Hematopoietic multipotent progenitor cell treated with erythropoietin and hydrocortisone succinate and interleukin-3 and kit ligand, for 4 days (in vitro differentiated cells): ENCODE measurements around the gene MYO6.

ENCODE experiments used
- DNase-seq: peaks from one replicate; pipeline ENCODE4 v3.0.0-alpha.2; 2015

MYO6 gene

DNA sequence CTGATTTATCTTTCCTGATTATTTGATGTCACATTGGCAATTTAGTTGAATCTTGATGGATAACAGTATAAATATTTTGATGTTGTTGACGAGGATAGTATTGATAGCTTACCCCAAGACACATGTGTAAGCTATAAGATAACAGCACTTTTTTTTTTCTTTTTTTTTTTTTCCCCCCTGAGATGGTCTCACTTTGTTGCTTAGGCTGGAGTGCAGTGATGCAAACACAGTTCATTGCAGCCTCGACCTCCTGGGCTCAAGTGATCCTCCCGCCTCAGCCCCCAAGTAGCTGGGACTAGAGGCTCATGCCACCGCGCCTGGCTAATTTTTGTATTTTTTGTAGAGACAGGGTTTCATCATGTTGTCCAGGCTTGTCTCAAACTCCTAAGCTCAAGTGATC is 21.8 kb downstream of the MYO6 start:
- DNase-seq = no peak

DNA sequence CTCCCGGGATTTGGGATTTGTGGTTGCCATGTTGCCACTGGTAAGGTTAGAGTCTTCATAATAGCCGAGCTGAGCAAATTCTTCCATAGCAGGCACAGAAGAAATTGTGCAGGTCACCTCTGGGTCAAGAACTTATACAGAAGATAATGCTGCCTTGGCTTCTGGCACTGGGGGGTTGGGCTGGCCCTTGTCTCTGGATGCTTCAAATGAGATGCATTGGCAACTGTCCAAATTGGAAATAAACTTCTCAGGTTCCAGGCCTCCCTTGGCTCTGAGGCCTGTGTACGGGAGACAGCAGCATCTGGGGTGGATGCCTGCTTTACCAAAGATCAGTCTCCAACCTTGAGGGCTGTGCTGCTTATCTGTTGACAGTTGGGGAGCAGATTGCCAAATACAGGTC is 26.2 kb downstream of the MYO6 start:
- DNase-seq = no peak

DNA sequence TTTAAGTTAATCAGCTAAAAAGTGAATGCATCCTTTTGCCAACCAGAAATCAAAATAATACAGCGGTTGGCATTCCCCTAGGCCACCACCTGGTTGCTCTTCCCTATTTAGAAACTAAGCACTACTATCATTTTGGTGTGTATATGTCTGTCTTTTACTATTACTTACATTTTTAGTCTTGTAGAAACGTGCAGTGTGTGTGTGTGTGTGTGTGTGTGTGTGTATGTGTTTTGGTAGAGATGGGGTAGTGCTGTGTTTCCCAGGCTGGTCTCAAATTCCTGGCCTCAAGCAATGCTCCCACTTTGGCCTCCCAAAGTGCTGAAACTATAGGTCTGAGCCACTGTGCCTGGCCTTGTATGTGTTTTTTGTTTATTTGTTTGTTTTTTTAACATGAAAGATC is 27.4 kb downstream of the MYO6 start:
- DNase-seq = no peak

DNA sequence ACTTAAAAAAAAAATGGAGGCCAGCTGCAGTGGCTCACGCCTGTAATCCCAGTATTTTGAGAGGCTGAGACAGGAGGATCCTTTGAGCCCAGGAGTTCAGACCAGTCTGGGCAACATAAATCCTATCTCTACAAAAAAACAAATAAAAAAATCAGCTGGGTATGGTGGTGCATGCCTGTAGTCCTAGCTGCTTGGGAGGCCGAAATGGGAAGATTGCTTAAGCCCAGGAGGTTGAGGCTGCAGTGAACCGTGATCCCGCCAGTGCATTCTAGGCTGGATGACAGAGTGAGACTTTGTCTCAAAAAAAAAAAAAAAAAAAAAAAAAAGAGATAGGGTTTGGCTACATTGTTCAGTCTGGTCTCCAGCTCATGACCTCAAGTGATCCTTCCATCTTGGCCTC is 29.7 kb downstream of the MYO6 start:
- DNase-seq = no peak

DNA sequence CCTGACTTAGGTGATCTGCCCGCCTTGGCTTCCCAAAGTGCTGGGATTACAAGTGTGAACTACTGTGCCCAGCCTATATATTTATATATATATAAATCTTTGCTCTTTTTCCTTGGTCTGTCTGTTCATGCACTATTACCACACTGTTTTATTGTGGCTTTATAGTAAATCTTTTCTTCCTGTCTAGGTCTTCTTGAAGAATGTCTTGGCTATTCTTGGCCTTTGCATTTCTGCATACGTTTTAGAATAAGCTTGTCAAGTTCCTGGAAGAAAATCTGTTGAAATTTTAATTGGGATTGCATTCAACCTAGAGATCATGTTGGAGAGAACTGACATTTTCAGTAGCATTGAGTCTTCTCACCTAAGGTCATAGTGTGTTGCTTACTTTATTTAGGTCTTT is 37.1 kb downstream of the MYO6 start:
- no peak for DNase-seq

DNA sequence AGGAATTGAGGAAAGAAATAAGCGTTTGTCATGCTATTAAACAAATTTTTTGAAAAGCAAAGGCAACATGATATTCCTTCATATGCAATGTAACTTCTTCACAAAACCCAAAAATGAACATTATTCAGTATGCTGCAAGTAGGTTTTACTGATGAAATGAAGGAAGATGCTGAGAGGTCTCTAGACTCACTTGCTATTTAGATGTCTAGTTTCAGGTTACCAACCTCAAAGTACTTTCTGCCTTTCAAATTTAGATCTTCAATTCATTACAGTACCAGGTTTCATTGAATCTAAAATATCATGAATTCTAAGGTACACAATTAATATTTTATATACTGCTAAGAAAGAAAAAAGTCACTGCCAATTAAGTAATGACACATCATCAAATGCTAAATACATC is 39.9 kb downstream of the MYO6 start:
- DNase-seq = no peak

DNA sequence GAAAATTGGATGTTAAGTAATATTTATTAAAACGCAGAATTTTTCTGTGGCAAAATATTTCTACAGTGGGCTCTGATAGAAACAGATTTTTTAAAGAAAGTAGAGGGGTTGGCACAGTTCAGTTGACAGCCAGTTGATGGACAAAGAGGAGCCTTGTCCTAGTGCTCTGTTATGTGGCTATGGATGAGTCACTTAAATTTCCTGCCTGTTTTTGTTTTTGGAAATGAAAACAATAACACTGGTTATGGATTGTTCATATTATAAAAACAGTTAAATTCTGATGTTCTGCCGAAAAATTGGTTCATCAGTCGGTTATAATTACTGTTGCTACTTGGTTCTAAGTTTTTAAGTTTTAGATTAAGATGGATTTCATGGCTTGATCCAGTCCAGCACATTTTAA is 42.8 kb downstream of the MYO6 start:
- DNase-seq = no peak

DNA sequence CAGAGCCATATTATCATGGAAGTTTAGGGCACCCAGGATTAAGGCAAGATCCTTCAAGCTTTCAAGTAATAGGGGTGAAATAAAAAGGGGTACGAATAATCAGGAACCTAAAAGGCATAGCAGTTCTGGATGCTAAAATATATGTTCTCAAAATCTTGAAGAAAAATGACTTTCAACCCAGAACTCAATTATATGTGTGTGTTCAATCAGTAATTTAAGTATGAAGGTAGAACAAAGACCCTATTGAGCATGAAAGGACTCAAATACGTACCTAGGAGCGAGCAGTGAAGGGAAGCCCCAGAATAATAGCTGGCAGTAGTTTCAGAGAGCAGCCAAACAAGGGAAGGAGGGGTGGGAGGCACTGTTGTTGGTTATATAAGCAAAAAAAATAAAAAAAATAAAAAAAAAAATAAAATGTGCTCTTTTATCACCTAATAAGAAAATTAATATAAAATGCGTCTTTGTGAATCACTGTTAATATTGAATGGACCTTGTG is 45.4 kb downstream of the MYO6 start:
- no peak for DNase-seq

GRCh38 chr6:75794954-75795739 is 46.1 kb downstream of the MYO6 start:
- DNase-seq = no peak

DNA sequence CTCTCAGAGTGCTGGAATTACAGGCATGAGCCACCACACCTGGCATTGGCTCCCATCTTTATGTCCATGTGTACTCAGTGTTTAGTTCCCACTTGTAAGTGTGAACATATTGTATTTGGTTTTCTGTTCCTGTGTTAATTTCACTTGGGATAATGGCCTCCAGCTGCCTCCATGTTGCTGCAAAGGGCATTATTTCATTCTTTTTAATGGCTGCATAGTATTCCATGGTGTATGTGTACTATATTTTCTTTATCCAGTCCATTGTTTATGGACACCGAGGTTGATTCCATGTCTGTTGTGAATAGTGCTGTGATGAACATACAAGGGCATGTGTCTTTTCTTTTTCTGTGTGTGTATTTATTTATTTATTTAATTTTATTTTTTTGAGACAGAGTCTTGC is 47.7 kb downstream of the MYO6 start:
- DNase-seq = no peak

- DNase-seq = no peak
These were observed 51.1 kb downstream of the MYO6 start for GRCh38 chr6:75800133-75800532.

DNA sequence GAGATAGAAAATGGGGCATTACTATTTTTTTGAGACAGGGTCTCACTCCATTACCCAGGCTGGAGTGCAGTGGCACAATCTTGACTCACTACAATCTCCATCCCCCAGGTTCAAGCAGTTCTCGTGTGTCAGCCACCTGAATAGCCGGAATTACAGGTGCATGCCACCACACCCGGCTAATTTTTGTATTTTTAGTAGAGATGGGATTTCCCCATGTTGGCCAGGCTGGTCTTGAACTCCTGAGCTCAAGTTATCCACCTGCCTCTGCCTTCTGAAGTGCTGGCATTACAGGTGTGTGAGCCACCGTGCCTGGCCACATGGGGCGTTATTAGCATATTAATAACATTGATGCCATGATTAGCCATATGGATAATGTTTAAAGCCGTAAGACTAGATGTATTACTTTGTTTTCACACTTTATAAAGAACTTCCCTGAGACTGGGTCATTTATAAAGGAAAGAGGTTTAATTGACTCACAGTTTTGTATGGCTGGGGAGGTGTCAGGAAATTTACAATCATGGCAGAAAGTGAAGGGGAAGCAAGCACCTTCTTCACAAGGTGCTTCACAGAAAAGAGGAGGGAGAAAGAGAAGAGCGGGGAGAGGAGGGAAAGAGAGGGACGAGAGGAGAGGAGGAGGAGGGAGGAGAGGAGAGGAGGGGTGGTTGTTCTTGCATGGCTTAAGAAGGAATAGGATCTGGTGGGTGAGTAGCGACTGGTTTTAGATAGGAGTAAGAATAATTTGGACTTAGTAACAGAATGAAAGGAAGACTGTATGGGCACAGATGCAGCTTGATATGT is 51.9 kb downstream of the MYO6 start:
- DNase-seq = no peak

GRCh38 chr6:75802366-75802765 is 53.3 kb downstream of the MYO6 start:
- DNase-seq = no peak

- no peak for DNase-seq
These were observed 59.5 kb downstream of the MYO6 start for GRCh38 chr6:75808507-75808906.

DNA sequence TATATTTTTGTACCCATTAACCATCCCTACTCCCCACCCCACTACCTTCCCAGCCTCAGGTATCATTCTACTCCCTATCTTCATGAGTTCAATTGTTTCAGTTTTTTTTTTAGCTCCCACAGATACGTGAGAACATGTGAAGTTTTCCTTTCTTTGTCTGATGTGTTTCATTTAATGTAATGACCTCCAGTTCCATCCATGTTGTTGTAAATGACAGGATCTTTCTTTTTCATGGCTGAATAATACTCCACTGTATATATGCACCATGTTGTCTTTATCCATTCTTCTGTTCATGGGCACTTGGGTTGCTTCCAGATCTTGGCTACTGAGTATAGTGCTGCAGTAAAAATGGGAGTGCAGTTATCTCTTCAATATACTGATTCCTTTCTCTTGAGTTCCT is 63.5 kb downstream of the MYO6 start:
- no peak for DNase-seq

- no peak for DNase-seq
These were observed 64.6 kb downstream of the MYO6 start for GRCh38 chr6:75813476-75814250.

GRCh38 chr6:75815756-75816155 is 66.7 kb downstream of the MYO6 start:
- DNase-seq = no peak

GRCh38 chr6:75818098-75818855 is 69.2 kb downstream of the MYO6 start:
- DNase-seq = no peak

GRCh38 chr6:75819776-75820487 is 70.9 kb downstream of the MYO6 start:
- DNase-seq = no peak

DNA sequence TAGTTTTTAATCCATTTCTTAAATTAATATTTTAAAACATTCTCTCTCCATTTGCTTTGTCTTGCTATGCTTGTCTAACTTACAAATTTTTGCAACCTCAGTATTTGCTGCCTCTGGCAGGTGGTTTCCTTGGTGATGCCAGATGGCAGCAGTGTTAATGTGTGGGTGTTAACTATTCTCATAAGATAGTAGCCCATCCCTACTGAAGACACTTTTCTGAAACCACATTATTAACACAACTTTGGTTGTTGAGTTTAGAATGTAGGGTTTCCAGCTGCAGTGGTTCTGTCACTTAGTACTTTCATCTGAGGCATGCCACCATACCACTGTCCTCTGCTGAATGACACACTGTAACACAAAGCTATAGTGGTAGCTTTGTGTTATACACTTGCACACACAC is 75.1 kb downstream of the MYO6 start:
- no peak for DNase-seq

DNA sequence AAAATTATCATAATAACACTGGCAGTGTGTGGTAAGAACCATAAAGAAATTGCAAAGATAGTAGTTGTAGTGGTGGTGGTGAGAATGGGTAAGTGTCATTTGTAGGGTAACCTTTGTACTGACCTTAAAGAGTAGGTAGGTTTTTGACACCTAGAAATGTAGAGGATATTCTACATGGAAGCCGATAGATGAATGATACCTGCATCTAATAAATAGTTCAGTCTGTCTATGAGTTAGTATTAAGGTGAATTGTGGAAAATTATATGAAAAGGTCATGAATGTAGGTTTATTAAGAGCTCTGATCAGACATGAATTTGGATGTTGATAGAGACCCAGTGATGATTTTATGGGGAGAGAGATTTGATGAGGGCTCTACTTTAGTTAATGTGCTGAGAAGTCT is 78.1 kb downstream of the MYO6 start:
- DNase-seq = no peak
